A673 (cell line): ENCODE results near the gene LBHD2. TPM values are rescaled to one million over a fixed set of nuclear protein-coding genes. Genes with fewer than 3 reads are reported as not detected.

Source experiments
- BruUV-seq: library from RNA; stranded (reverse); fragments of 400-500 nt; replicated peaks from 2 replicates; lab custom pipeline; 2021; lab: Mats Ljungman, UMichigan
- CTCF ChIA-PET: fragments of 300-600 bp; sonication (Branson Sonifier 250); formaldehyde crosslinking; loops from one replicate; lab custom pipeline; 2022; ENCODE audit warnings: antibody characterized with exemption; lab: Charles Lee
- POLR2A ChIA-PET: fragments of 300-600 bp; sonication (Branson Sonifier 250); formaldehyde crosslinking; loops from one replicate; lab custom pipeline; 2022; ENCODE audit warnings: antibody characterized with exemption; ENCODE audit not compliant: low non-redundant PET; lab: Charles Lee
- DNase-seq: peaks from one replicate; pipeline ENCODE4 v3.0.0-alpha.2; 2015; ENCODE audit warnings: low spot score
- H3K27ac ChIP-seq: fragments of 200-600 bp; sonication (generic); 2 replicates; pipeline ENCODE4 v1.5.1; 2016; ENCODE audit warnings: mixed run types, low read depth, mild to moderate bottlenecking, mixed read lengths, antibody characterized with exemption, low read length; ENCODE audit not compliant: poor library complexity, severe bottlenecking
- H3K27me3 ChIP-seq: fragments of 200-600 bp; sonication (generic); replicated peaks from 2 replicates; pipeline ENCODE4 v1.6.1; 2017; ENCODE audit warnings: mixed run types, low read depth, mild to moderate bottlenecking, mixed read lengths, antibody characterized with exemption, low read length; ENCODE audit not compliant: insufficient read depth, poor library complexity
- H3K36me3 ChIP-seq: fragments of 200-600 bp; sonication (generic); 2 replicates; pipeline ENCODE4 v1.6.1; 2016; ENCODE audit warnings: mixed run types, mild to moderate bottlenecking, mixed read lengths, antibody characterized with exemption, low read length; ENCODE audit not compliant: insufficient read depth, poor library complexity, severe bottlenecking
- H3K4me1 ChIP-seq: fragments of 200-600 bp; sonication (generic); 2 replicates; pipeline ENCODE4 v1.6.1; 2017; ENCODE audit warnings: mixed run types, mild to moderate bottlenecking, mixed read lengths, antibody characterized with exemption, low read length; ENCODE audit not compliant: insufficient read depth, poor library complexity, severe bottlenecking
- H3K4me3 ChIP-seq: fragments of 200-600 bp; sonication (generic); 2 replicates; pipeline ENCODE4 v1.5.1; 2016; ENCODE audit warnings: low read depth, mixed run types, mild to moderate bottlenecking, mixed read lengths, low read length; ENCODE audit not compliant: poor library complexity, severe bottlenecking
- H3K9me3 ChIP-seq: fragments of 200-600 bp; sonication (generic); 2 replicates; pipeline ENCODE4 v1.6.1; 2016; ENCODE audit warnings: mixed run types, low read depth, mild to moderate bottlenecking, mixed read lengths, antibody characterized with exemption, low read length; ENCODE audit not compliant: poor library complexity, severe bottlenecking
- EZH2 ChIP-seq: fragments of 200-600 bp; sonication (generic); IDR thresholded peaks from 2 replicates; pipeline ENCODE4 v1.6.1; 2017; ENCODE audit warnings: borderline replicate concordance, low read depth, mild to moderate bottlenecking, mixed read lengths, antibody characterized with exemption, low read length; ENCODE audit not compliant: poor library complexity, severe bottlenecking
- intact Hi-C: fragments of 100-400 bp; cut with micrococcal nuclease; formaldehyde crosslinking; loops from one replicate; pipeline ENCODE4 v1.10.0; 2022; ENCODE audit not compliant: unreplicated experiment
- total RNA-seq: library from RNA; stranded (reverse); gene quantifications from 2 replicates; pipeline ENCODE4 v1.2.3, GENCODE V29; 2021
- TF ChIP-seq, protein P1 (sequence below): fragments of 300-800, 200-600 bp; sonication (generic); conservative IDR thresholded peaks from 2 replicates; pipeline ENCODE4 v1.5.1; 2017; ENCODE audit warnings: low read depth, mild to moderate bottlenecking, antibody characterized with exemption, low read length, moderate library complexity, mixed read lengths

The LBHD2 gene
- total RNA-seq, 1 experiment from 2014 or later, result 0.99 TPM

DNA sequence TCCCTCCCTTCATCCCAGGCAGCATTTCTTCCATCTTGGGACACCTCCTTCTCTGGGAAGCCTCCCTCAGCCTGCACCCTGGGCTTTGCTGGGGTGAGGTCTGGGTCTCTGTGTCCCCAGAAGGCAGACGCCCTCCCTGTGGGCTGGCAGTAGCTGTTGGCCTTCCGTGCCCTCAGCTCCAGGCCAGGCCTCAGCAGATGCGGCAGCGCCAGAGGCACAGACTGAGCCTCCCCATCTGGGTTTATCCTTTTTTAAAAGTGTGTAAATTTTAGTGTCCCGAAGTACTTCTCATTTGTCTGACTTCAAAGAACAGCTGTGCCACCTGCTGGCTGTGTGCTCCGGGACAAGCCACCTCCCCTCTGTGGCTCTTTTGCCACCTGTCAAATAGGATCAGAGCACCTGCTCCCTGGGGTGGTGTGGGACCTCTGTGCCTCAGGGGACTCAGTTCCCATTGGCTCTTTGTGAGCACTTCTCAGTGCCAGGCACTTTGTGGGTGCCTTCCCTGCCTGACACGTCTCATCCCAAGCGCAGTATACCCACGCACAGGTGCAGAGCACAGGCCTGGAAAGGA lies 21.7 kb downstream of the LBHD2 start:
- peaks cover 12% of the 10 kb centered on the region for H3K4me1 ChIP-seq
- no peak overlapping the region for H3K4me3 ChIP-seq
- POLR2A ChIA-PET, result interaction anchor here (0.7 kb wide), 1 partner anchor 130 kb away, joined by 3 read pairs; no protein-coding TSS in a partner anchor
- BruUV-seq, result no TSS peak
- CTCF ChIA-PET, result interaction anchor here (0.8 to 2.2 kb wide), 7 partner anchors 10 to 285 kb away, joined by 3 to 29 read pairs (median 5); no protein-coding TSS in a partner anchor
- no peak overlapping the region for H3K27ac ChIP-seq
- intact Hi-C loops, result loop anchor here (2.0 kb wide), 1 partner anchor 79 kb away; no protein-coding TSS in a partner anchor
- H3K9me3 ChIP-seq, result no peaks in the 10 kb centered on the region
- H3K27me3 ChIP-seq, result peaks cover 30% of the 10 kb centered on the region
- no peak for DNase-seq
- H3K36me3 ChIP-seq, result no peaks in the 10 kb centered on the region
- TF ChIP-seq, protein P1, sequence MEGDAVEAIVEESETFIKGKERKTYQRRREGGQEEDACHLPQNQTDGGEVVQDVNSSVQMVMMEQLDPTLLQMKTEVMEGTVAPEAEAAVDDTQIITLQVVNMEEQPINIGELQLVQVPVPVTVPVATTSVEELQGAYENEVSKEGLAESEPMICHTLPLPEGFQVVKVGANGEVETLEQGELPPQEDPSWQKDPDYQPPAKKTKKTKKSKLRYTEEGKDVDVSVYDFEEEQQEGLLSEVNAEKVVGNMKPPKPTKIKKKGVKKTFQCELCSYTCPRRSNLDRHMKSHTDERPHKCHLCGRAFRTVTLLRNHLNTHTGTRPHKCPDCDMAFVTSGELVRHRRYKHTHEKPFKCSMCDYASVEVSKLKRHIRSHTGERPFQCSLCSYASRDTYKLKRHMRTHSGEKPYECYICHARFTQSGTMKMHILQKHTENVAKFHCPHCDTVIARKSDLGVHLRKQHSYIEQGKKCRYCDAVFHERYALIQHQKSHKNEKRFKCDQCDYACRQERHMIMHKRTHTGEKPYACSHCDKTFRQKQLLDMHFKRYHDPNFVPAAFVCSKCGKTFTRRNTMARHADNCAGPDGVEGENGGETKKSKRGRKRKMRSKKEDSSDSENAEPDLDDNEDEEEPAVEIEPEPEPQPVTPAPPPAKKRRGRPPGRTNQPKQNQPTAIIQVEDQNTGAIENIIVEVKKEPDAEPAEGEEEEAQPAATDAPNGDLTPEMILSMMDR, result no peak
- no peak for TF ChIP-seq EZH2

DNA sequence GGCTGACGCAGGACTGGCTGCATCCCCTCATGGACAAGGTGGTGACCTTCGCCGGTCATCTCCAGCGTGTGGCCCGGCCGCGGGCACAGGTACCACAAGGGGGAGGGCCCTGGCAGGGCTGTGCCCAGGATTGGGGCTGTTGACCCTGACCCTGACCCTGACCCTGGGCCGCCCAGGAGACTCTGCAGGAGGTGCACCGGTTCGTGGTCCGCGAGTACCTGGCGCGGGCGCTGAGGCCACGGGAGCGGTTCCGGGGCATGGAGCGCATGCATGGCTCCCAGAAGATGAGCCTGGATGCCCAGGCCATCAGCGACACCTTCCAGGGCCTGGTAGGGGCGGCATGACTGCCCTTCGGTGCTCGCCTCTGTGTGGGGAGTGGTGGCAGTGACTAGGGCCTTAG lies 23.4 kb downstream of the LBHD2 start:
- POLR2A ChIA-PET, result no interaction called here
- H3K27ac ChIP-seq, result no peak overlapping the region
- H3K36me3 ChIP-seq, result no peaks in the 10 kb centered on the region
- no peak overlapping the region for H3K4me3 ChIP-seq
- TF ChIP-seq EZH2, result no peak
- TF ChIP-seq, protein P1, result no peak
- H3K27me3 ChIP-seq, result peaks cover 24% of the 10 kb centered on the region
- intact Hi-C loops, result no loop called here
- CTCF ChIA-PET, result no interaction called here
- H3K4me1 ChIP-seq, result peaks cover 12% of the 10 kb centered on the region
- BruUV-seq, result no TSS peak
- DNase-seq, result no peak
- no peaks in the 10 kb centered on the region for H3K9me3 ChIP-seq

DNA sequence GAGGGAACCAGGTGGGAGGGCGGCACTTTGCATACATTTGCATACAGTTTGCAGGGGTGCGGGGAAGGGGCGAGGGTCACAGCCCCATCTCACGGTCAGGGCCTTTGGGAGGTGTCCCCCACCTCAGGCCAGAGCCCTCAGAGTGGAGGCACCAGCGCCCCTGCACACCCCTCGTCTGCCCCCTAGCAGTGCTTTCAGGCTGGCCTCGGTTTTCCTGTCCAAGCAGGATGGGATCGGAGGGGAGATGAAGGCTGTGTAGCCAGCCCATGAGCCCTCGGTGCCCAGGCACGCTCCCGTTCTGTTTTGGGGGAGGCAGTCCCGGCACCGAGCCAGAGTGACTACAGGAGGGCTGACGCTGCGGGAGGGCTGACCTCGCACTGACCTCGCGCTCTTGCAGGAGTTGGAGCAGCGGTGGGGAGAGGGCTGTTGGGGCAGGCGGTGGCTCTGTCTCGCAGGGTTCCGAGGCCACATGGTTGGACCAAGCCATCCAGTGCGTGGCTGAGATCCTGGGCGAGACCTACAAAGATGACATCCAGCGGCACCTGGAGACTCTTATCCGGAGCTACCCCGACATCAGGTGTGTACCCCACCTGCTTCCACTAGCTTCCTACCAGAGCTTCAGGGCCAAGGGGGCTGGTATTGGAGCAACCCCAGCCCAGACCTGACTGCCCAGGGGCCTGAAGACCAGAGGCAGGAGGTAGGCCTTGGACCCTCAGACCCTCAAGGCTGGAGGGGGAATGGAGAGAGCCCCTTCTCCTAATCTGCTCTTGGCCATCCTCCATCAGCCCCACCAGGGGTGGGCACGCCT lies 24.1 kb downstream of the LBHD2 start:
- Histone ChIP-seq H3K9me3 (no peaks in the 10 kb centered on the region), H3K27ac (no peak overlapping the region), H3K4me3 (no peak overlapping the region), H3K4me1 (peaks cover 12% of the 10 kb centered on the region), H3K36me3 (no peaks in the 10 kb centered on the region), H3K27me3 (peaks cover 18% of the 10 kb centered on the region)
- ChIA-PET POLR2A (interaction anchor here (0.6 kb wide), 1 partner anchor 8 kb away, joined by 5 read pairs; no protein-coding TSS in a partner anchor), CTCF (no interaction called here)
- intact Hi-C loops, result no loop called here
- TF ChIP-seq, protein P1, result no peak
- TF ChIP-seq EZH2, result no peak
- no TSS peak for BruUV-seq
- no peak for DNase-seq
